ENCODE data around the gene NTM. TPM values are rescaled to one million over a fixed set of nuclear protein-coding genes. Genes with fewer than 3 reads are reported as not detected.

Gene NTM
- total RNA-seq, 4 donors from 2014 or later, result 1.4 to 5.7 TPM; not detected in 2

- no peak for TF ChIP-seq CTCF (IDR thresholded peaks at IDR 0.05)
- no peak for TF ChIP-seq POLR2A (IDR thresholded peaks at IDR 0.05)
- Histone ChIP-seq H3K4me3 (no peak overlapping the region), H3K27ac (no peak overlapping the region), H3K4me1 (no peaks in the 10 kb centered on the region), H3K9me3 (no peaks in the 10 kb centered on the region), H3K36me3 (no peaks in the 10 kb centered on the region), H3K27me3 (no peaks in the 10 kb centered on the region)
- intact Hi-C loops (cut with DNase I; ENCODE audit: low total_unique reads), result no loop called here
- DNase-seq, result no peak
Observed at GRCh38 chr11:131404010-131404409, 33.6 kb downstream of the NTM start.

- H3K27me3 ChIP-seq, result no peaks in the 10 kb centered on the region
- H3K4me3 ChIP-seq, result no peak overlapping the region
- no peak overlapping the region for H3K27ac ChIP-seq
- no peak for TF ChIP-seq CTCF (IDR thresholded peaks at IDR 0.05)
- TF ChIP-seq POLR2A (IDR thresholded peaks at IDR 0.05), result no peak
- no peaks in the 10 kb centered on the region for H3K4me1 ChIP-seq
- no peak for DNase-seq
- H3K36me3 ChIP-seq, result no peaks in the 10 kb centered on the region
- no peaks in the 10 kb centered on the region for H3K9me3 ChIP-seq
- intact Hi-C loops (cut with DNase I; ENCODE audit: low total_unique reads), result no loop called here
Observed at GRCh38 chr11:131408025-131408640, 37.7 kb downstream of the NTM start.

- DNase-seq, result no peak
- no peaks in the 10 kb centered on the region for H3K36me3 ChIP-seq
- no peaks in the 10 kb centered on the region for H3K4me1 ChIP-seq
- intact Hi-C loops (cut with DNase I; ENCODE audit: low total_unique reads), result no loop called here
- no peak for TF ChIP-seq CTCF (IDR thresholded peaks at IDR 0.05)
- no peak for TF ChIP-seq POLR2A (IDR thresholded peaks at IDR 0.05)
- H3K4me3 ChIP-seq, result no peak overlapping the region
- H3K9me3 ChIP-seq, result no peaks in the 10 kb centered on the region
- no peaks in the 10 kb centered on the region for H3K27me3 ChIP-seq
- H3K27ac ChIP-seq, result no peak overlapping the region
Observed at GRCh38 chr11:131409345-131409744, 38.9 kb downstream of the NTM start.

- TF ChIP-seq CTCF (IDR thresholded peaks at IDR 0.05), result no peak
- no peak for TF ChIP-seq POLR2A (IDR thresholded peaks at IDR 0.05)
- H3K27ac ChIP-seq, result no peak overlapping the region
- no peaks in the 10 kb centered on the region for H3K27me3 ChIP-seq
- H3K36me3 ChIP-seq, result no peaks in the 10 kb centered on the region
- no peaks in the 10 kb centered on the region for H3K9me3 ChIP-seq
- no peaks in the 10 kb centered on the region for H3K4me1 ChIP-seq
- no peak overlapping the region for H3K4me3 ChIP-seq
- intact Hi-C loops (cut with DNase I; ENCODE audit: low total_unique reads), result no loop called here
- no peak for DNase-seq
Observed at GRCh38 chr11:131411636-131412035, 41.2 kb downstream of the NTM start.

- TF ChIP-seq CTCF (IDR thresholded peaks at IDR 0.05) (no peak), POLR2A (IDR thresholded peaks at IDR 0.05) (no peak)
- H3K27me3 ChIP-seq, result no peaks in the 10 kb centered on the region
- H3K36me3 ChIP-seq, result no peaks in the 10 kb centered on the region
- H3K27ac ChIP-seq, result no peak overlapping the region
- intact Hi-C loops (cut with DNase I; ENCODE audit: low total_unique reads), result no loop called here
- H3K9me3 ChIP-seq, result no peaks in the 10 kb centered on the region
- no peak overlapping the region for H3K4me3 ChIP-seq
- no peak for DNase-seq
- no peaks in the 10 kb centered on the region for H3K4me1 ChIP-seq
Observed at GRCh38 chr11:131412061-131412460, 41.6 kb downstream of the NTM start.

All from uterus (tissue), 4 donors.